Uterus (tissue), 4 donors: ENCODE results near the gene ATF7. TPM values are rescaled to one million over a fixed set of nuclear protein-coding genes. Genes with fewer than 3 reads are reported as not detected.

Experiments
- DNase-seq, 2 donors: peaks; one replicate each; pipeline ENCODE4 v3.0.0-alpha.2; 2019 to 2020
- H3K27ac ChIP-seq, 2 donors: fragments of 200-600 bp; sonication (generic); 1 replicate in 1 of 2; 2 replicates in 1 of 2; pipeline ENCODE4 v1.5.1; 2016 to 2018
- H3K27me3 ChIP-seq, 2 donors: fragments of 200-600 bp; sonication (generic); one replicate each; pipeline ENCODE4 v1.5.1; 2018 to 2019; ENCODE audit warnings: control low read depth in 1 of 2
- H3K36me3 ChIP-seq, 2 donors: fragments of 200-600 bp; sonication (generic); one replicate each; pipeline ENCODE4 v1.5.1; 2019; ENCODE audit warnings: control low read depth in 1 of 2
- H3K4me1 ChIP-seq, 2 donors: fragments of 200-600 bp; sonication (generic); one replicate each; pipeline ENCODE4 v1.5.1; 2018 to 2019; ENCODE audit warnings: control low read depth in 1 of 2
- H3K4me3 ChIP-seq, 2 donors: fragments of 200-600 bp; sonication (generic); 1 replicate in 1 of 2; 2 replicates in 1 of 2; pipeline ENCODE4 v1.5.1; 2018 to 2019; ENCODE audit warnings: mild to moderate bottlenecking in 1 of 2
- H3K9me3 ChIP-seq, 2 donors: fragments of 200-600 bp; sonication (generic); one replicate each; pipeline ENCODE4 v1.5.1; 2019; ENCODE audit warnings: control low read depth in 1 of 2
- CTCF ChIP-seq, 4 experiments: fragments of 200-600 bp in 2 of 4; fragments of 450-650 bp in 2 of 4; sonication (generic) in 2 of 4; IDR thresholded peaks; one replicate each; pipeline ENCODE4 v1.5.1; 2016 to 2019; ENCODE audit warnings: antibody characterized with exemption in 4 of 4, mild to moderate bottlenecking in 2 of 4, moderate library complexity in 1 of 4
- POLR2A ChIP-seq, 2 donors: fragments of 450-650 bp; IDR thresholded peaks; one replicate each; pipeline ENCODE4 v1.6.1; 2016; ENCODE audit warnings: antibody characterized with exemption in 2 of 2, mild to moderate bottlenecking in 1 of 2, moderate library complexity in 1 of 2
- intact Hi-C: fragments of 100-400 bp; cut with DNase I; formaldehyde crosslinking; loops from one replicate; pipeline ENCODE4 v1.15.1; 2023; ENCODE audit warnings: low total_unique reads
- total RNA-seq, 4 donors: library from RNA; depleted of rRNA in 3 of 4; stranded (reverse); fragments of >200 nt in 3 of 4; gene quantifications; one replicate each; pipeline versions ENCODE4 v1.1.0 to v1.2.4, GENCODE V29; 2014 to 2023
- donor health status: DM: yes; HTN: yes; CAD: no.

The ATF7 gene
- total RNA-seq, 4 donors from 2014 or later = 10.6 to 47.6 (median 21.3) TPM

DNA sequence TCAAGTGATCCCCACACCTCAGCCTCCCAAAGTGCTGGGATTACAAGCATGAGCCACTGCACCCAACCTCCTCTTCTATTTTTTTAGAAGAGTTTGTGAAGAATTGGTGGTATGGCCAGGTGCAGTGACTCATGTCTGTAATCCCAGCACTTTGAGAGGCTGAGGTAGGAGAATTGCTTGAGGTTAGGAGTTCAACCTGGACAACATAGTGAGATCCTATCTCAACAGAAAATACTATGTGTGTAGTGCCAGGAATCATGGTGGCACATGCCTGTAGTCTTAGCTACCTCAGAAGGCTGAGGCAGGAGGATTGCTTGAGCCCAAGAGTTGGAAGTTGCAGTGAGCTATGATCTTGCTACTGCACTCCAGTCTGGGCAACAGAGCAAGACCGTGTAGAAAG, 5.5 kb upstream of the ATF7 start:
- no peak overlapping the region for H3K27ac ChIP-seq
- H3K27me3 ChIP-seq = no peaks in the 10 kb centered on the region
- no peak for DNase-seq
- no peak overlapping the region for H3K4me3 ChIP-seq
- H3K9me3 ChIP-seq = no peaks in the 10 kb centered on the region
- intact Hi-C loops = no loop called here
- H3K36me3 ChIP-seq = no peaks in the 10 kb centered on the region
- no peak for TF ChIP-seq POLR2A (IDR thresholded peaks at IDR 0.05)
- no peak for TF ChIP-seq CTCF (IDR thresholded peaks at IDR 0.05)
- no peaks in the 10 kb centered on the region for H3K4me1 ChIP-seq

DNA sequence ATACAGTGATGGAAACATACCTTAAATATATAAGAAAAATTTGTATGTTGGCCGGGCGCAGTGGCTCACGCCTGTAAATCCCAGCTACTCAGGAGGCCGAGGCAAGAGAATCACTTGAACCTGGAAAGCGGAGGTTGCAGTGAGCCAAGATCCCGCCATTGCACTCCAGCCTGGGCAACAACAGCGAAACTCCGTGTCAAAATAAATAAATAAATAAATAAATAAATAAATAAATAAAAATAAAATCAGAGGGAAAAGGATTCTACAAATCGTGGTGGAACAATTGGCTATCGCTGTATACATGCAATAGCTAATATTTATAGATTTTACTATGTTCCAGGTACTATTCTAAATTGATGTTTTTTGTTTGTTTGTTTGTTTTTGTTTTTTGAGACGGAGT, 1.7 kb upstream of the ATF7 start:
- intact Hi-C loops = no loop called here

DNA sequence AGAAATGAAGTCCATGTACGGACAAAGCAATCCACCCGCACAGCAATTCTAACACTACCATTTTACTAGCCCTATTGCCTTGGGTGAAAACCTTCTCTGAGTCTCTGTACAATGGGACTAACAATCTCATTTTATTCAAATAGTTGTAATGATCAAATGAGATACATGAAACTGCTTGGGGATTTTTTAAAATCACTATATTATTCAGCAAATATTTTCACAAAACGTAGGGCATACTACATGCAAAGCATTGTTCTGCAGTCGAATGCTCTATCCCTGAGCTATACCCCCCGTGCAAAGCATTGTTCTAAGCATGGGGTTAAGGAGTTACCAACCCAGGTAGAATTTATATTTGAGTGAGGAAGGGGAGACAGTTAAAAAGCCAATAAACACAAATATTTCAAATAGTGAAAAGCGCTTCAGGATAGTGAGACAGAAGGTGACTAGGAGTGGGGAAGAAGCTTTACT, 554 bp upstream of the ATF7 start:
- TF ChIP-seq CTCF (IDR thresholded peaks at IDR 0.05) (no peak), POLR2A (IDR thresholded peaks at IDR 0.05) (no peak)
- H3K4me1 ChIP-seq = no peaks in the 10 kb centered on the region
- H3K36me3 ChIP-seq = no peaks in the 10 kb centered on the region
- peak overlapping the region; percentile 62 to 70 for H3K4me3 ChIP-seq
- peak overlapping the region; percentile 92 to 95 for H3K27ac ChIP-seq
- no peaks in the 10 kb centered on the region for H3K9me3 ChIP-seq
- DNase-seq = no peak
- no peaks in the 10 kb centered on the region for H3K27me3 ChIP-seq
- intact Hi-C loops = no loop called here

More for the DNA sequence above, 1.7 kb upstream of the ATF7 start:
- TF ChIP-seq CTCF (IDR thresholded peaks at IDR 0.05) = no peak
- no peak for TF ChIP-seq POLR2A (IDR thresholded peaks at IDR 0.05)
- no peaks in the 10 kb centered on the region for H3K4me1 ChIP-seq
- no peak for DNase-seq
- no peaks in the 10 kb centered on the region for H3K27me3 ChIP-seq
- H3K9me3 ChIP-seq = no peaks in the 10 kb centered on the region
- H3K36me3 ChIP-seq = no peaks in the 10 kb centered on the region
- H3K4me3 ChIP-seq = no peak overlapping the region
- no peak overlapping the region for H3K27ac ChIP-seq

DNA sequence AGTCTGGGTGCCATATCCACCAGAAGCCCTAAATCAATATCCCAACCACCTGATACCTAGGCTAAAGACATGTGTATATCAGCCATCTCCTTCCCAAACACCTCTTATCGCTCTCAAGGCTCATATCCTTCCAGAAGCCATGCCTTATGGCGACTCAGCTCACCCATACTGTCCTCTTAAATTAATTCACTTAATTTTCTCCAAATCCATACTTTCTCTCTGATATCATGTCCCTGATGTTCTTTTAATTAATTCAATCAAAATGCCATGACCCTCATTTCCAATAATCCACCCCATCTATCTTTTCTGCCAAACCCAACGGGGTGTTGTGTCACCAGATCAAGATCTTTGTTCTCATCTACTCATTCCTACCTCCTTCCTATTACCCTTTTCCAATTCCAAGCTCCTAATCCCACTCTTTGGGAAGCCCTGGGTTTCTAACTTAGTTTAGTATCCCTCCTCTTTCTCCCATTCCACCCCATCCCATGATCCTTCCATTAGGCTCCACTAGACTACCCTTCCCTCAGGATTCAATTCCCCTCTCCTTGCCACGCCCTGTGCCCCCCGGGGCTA, 723 bp downstream of the ATF7 start:
- DNase-seq = no peak
- Histone ChIP-seq H3K27me3 (no peaks in the 10 kb centered on the region), H3K9me3 (no peaks in the 10 kb centered on the region), H3K4me1 (peaks cover 0 to 3% of the 10 kb centered on the region in 2 donors), H3K4me3 (peak overlapping the region; percentile 62 to 70), H3K27ac (peak overlapping the region; percentile 92 to 95), H3K36me3 (no peaks in the 10 kb centered on the region)
- intact Hi-C loops = no loop called here
- no peak for TF ChIP-seq POLR2A (IDR thresholded peaks at IDR 0.05)
- no peak for TF ChIP-seq CTCF (IDR thresholded peaks at IDR 0.05)

GRCh38 chr12:53624956-53625355, 1.2 kb downstream of the ATF7 start:
- intact Hi-C loops = no loop called here
- Histone ChIP-seq H3K4me3 (peak overlapping the region; percentile 62 to 70), H3K4me1 (peaks cover 0 to 3% of the 10 kb centered on the region in 2 donors), H3K36me3 (no peaks in the 10 kb centered on the region), H3K27me3 (no peaks in the 10 kb centered on the region), H3K27ac (peak overlapping the region; percentile 92 to 95), H3K9me3 (no peaks in the 10 kb centered on the region)
- DNase-seq = no peak
- TF ChIP-seq CTCF (IDR thresholded peaks at IDR 0.05) = no peak
- TF ChIP-seq POLR2A (IDR thresholded peaks at IDR 0.05) = no peak
